Stimulated activated CD8-positive, alpha-beta memory T cell treated with anti-CD3 and anti-CD28 coated beads, Interleukin-7, amount 100 ng/mL, for 4 hours (primary cell): ENCODE measurements around the gene PDE11A.

Experiments used
- DNase-seq, 2 donors: peaks; one replicate each; pipeline ENCODE4 v3.0.0-alpha.2; 2020; ENCODE audit warnings: low read depth in 2 of 2

Gene PDE11A

GRCh38 chr2:177628831-177629230, 443.7 kb downstream of the PDE11A start:
- no peak for DNase-seq

GRCh38 chr2:177625744-177626650, 446.6 kb downstream of the PDE11A start:
- no peak for DNase-seq

- no peak for DNase-seq
These were observed 450.1 kb downstream of the PDE11A start for GRCh38 chr2:177622521-177622920.

- DNase-seq: no peak
These were observed 452.6 kb downstream of the PDE11A start for GRCh38 chr2:177619986-177620385.

GRCh38 chr2:177619461-177619860, 453.1 kb downstream of the PDE11A start:
- no peak for DNase-seq

GRCh38 chr2:177618255-177619253, 454.0 kb downstream of the PDE11A start:
- DNase-seq: peak; percentile 82 to 83

GRCh38 chr2:177617849-177618248, 454.7 kb downstream of the PDE11A start:
- no peak for DNase-seq

GRCh38 chr2:177616731-177617130, 455.8 kb downstream of the PDE11A start:
- DNase-seq: no peak

- DNase-seq: no peak
These were observed 456.5 kb downstream of the PDE11A start for GRCh38 chr2:177616066-177616465.

GRCh38 chr2:177612659-177613058, 459.9 kb downstream of the PDE11A start:
- no peak for DNase-seq

GRCh38 chr2:177611310-177611886, 461.2 kb downstream of the PDE11A start:
- DNase-seq: no peak

- DNase-seq: no peak
These were observed 461.8 kb downstream of the PDE11A start for GRCh38 chr2:177610813-177611212.

- DNase-seq: no peak
These were observed 465.9 kb downstream of the PDE11A start for GRCh38 chr2:177606636-177607035.

- no peak for DNase-seq
These were observed 468.1 kb downstream of the PDE11A start for GRCh38 chr2:177604271-177605065.

GRCh38 chr2:177603768-177604167, 468.8 kb downstream of the PDE11A start:
- no peak for DNase-seq

- no peak for DNase-seq
These were observed 469.4 kb downstream of the PDE11A start for GRCh38 chr2:177603181-177603580.

- DNase-seq: no peak
These were observed 469.9 kb downstream of the PDE11A start for GRCh38 chr2:177602611-177603164.

- DNase-seq: no peak
These were observed 471.7 kb downstream of the PDE11A start for GRCh38 chr2:177600917-177601316.

GRCh38 chr2:177599956-177600355, 472.6 kb downstream of the PDE11A start:
- DNase-seq: no peak

- DNase-seq: no peak
These were observed 473.4 kb downstream of the PDE11A start for GRCh38 chr2:177599139-177599688.
